ENCODE measurements around the gene RUNX1.

GRCh38 chr21:34809822-34810221 is 239.3 kb downstream of the RUNX1 start:
- TF ChIP-seq CTCF (IDR thresholded peaks at IDR 0.05) = no peak
- no peak for TF ChIP-seq POLR2A (IDR thresholded peaks at IDR 0.05)
